ENCODE results near the gene CD151.
A peak's percentile ranks its signal among the peaks of the same experiment; 100 is the strongest.

Gene CD151

GRCh38 chr11:829847-830294, 2.9 kb upstream of the CD151 start:
- no peak for DNase-seq

- DNase-seq = peak; percentile 62 to 73
These were observed 2.2 kb upstream of the CD151 start for GRCh38 chr11:830295-831117.

GRCh38 chr11:831118-831864, 1.5 kb upstream of the CD151 start:
- no peak for DNase-seq

GRCh38 chr11:831961-832528, 707 bp upstream of the CD151 start:
- DNase-seq = no peak

- DNase-seq = no peak
These were observed 501 bp downstream of the CD151 start for GRCh38 chr11:833114-833791.

DNA sequence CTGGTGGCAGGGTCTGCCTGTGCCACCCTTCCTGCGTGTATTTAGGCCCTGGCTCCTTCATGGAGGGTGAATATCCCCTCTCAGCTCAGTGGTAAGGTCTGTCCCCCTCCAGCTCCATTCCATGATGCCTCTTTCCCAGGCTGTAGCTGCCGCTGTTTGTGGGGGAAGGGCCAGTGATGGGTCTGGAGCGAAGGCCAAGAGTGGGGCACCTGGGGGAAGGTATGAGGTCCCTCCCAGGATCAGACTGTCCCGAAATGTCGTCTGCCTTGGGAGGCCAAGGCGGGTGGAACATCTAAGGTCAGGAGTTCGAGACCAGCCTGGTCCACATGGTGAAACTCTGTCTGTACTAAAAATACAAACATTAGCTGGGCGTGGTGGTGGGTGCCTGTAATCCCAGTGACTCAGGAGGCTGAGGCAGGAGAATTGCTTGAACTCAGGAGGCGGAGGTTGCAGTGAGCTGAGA, 1.1 kb downstream of the CD151 start:
- DNase-seq = no peak

- DNase-seq = no peak
These were observed 1.9 kb downstream of the CD151 start for GRCh38 chr11:834371-835316.

- no peak for DNase-seq
These were observed 3.5 kb downstream of the CD151 start for GRCh38 chr11:836274-836673.

DNA sequence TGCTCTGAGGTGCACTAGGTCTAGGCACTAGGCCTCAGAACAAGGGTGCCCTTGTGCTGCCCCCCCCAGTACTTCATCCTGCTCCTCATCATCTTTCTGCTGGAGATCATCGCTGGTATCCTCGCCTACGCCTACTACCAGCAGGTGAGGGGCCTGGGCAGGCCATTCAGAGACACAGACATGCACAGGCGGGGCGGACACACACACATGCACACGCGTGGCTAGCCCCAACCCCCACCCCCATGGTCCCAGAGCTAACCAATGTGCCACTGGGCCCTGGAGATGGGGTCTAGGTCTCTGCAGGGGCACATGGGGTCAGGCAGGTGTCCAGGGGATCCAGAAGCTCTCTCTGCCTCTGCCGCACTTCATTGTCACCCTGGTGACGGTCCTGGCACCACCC, 3.9 kb downstream of the CD151 start:
- no peak for DNase-seq

DNA sequence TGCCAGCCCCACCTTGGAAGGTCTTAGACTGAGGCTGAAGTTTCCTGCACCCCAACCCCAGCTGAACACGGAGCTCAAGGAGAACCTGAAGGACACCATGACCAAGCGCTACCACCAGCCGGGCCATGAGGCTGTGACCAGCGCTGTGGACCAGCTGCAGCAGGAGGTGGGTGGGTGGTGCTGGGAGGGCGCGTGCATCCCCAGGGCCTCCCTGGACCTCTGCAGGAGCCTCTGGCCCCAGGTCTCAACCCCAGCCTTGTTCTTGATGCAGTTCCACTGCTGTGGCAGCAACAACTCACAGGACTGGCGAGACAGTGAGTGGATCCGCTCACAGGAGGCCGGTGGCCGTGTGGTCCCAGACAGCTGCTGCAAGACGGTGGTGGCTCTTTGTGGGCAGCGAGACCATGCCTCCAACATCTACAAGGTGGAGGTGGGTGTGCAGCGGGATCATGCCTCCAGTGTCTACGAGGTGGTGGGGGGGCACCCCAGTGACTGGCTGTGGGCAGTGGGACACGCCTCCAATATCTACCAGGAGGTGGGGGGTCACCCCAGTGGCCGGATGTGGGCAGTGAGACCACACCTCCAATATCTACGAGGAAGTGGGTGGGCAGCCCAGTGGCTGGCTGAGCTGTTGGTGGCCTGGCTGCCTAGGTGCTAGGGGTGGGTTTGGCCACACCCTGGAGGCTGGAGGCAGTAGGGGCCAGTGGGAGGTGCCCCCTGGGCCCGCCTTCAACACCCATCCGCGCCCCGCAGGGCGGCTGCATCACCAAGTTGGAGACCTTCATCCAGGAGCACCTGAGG, 4.6 kb downstream of the CD151 start:
- no peak for DNase-seq

GRCh38 chr11:837990-838307, 5.2 kb downstream of the CD151 start:
- no peak for DNase-seq

GRCh38 chr11:838441-839279, 5.9 kb downstream of the CD151 start:
- DNase-seq = no peak

DNA sequence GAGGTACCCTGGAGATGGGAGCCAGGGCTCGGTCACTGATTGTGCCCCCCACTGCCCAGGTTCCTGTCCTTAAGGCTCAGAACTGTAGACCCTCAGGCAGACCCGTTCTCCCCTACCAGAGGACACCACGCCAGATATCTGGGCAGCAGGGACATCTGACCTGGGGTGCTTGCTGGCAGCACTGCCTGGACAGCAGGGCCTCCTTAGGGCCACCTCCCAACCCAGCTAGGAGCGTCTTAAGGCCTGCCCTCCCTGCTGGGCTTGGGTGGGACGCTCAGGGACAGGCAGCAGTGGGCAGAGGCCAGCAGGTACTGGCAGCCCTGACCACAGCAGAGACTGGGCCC, 6.5 kb downstream of the CD151 start:
- no peak for DNase-seq

GRCh38 chr11:839875-840617, 7.3 kb downstream of the CD151 start:
- DNase-seq = no peak

DNA sequence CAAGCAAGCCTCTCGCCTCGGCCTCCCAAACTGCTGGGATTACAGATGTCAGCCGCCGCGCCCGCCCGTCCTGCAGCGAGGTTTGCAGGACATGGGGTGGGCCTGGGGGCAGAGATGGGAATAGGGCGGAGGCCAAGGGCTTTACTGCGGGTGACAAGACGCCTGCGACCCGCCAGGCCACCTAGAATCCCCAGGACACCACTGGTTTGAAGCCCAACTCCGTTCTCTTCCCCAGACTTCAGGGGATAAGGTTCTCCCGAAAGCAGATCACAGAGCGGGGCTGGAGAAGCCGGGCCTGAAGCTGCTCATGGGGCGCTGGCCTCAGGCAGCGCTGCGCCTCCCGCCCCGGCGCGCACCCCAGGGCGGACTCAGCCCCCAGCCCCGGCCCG, 9.2 kb downstream of the CD151 start:
- no peak for DNase-seq

GRCh38 chr11:842370-843002, 9.7 kb downstream of the CD151 start, which contains the start of the genes POLR2L and TSPAN4:
POLR2L (minus strand) TSS chr11:842529; CDS start chr11:842508, 21 bp downstream.
TSPAN4 (plus strand) TSS chr11:842852; CDS start chr11:850305, 7,453 bp downstream.
- peak; percentile 92 to 93 for DNase-seq

- DNase-seq = no peak
These were observed 10.5 kb downstream of the CD151 start for GRCh38 chr11:843086-843734.
